Uterus (tissue), 2 donors: ENCODE measurements around the gene ANKRD39.

Source experiments
- CTCF ChIP-seq, 4 experiments: fragments of 200-600 bp in 2 of 4; fragments of 450-650 bp in 2 of 4; sonication (generic) in 2 of 4; IDR thresholded peaks; one replicate each; pipeline ENCODE4 v1.5.1; 2016 to 2019; ENCODE audit warnings: antibody characterized with exemption in 4 of 4, mild to moderate bottlenecking in 2 of 4, moderate library complexity in 1 of 4
- POLR2A ChIP-seq, 2 donors: fragments of 450-650 bp; IDR thresholded peaks; one replicate each; pipeline ENCODE4 v1.6.1; 2016; ENCODE audit warnings: antibody characterized with exemption in 2 of 2, mild to moderate bottlenecking in 1 of 2, moderate library complexity in 1 of 2

- TF ChIP-seq POLR2A (IDR thresholded peaks at IDR 0.05) (no peak), CTCF (IDR thresholded peaks at IDR 0.05) (no peak)
Measured at GRCh38 chr2:96880891-96881273, 23.1 kb upstream of the ANKRD39 start.
